HG03097 (cell line): ENCODE results near the gene TCF12.
"Not testable (repeated sequence)": the region's sequence is repeated elsewhere in the genome, so short reads cannot be mapped to it uniquely, and the experiment has no call there.

ENCODE experiments used
- ATAC-seq: cut with Tn5 transposase; IDR thresholded peaks from one replicate; pipeline ENCODE4 v1.9.1; 2021; ENCODE audit not compliant: unreplicated experiment, low FRiP score

TCF12 gene

DNA sequence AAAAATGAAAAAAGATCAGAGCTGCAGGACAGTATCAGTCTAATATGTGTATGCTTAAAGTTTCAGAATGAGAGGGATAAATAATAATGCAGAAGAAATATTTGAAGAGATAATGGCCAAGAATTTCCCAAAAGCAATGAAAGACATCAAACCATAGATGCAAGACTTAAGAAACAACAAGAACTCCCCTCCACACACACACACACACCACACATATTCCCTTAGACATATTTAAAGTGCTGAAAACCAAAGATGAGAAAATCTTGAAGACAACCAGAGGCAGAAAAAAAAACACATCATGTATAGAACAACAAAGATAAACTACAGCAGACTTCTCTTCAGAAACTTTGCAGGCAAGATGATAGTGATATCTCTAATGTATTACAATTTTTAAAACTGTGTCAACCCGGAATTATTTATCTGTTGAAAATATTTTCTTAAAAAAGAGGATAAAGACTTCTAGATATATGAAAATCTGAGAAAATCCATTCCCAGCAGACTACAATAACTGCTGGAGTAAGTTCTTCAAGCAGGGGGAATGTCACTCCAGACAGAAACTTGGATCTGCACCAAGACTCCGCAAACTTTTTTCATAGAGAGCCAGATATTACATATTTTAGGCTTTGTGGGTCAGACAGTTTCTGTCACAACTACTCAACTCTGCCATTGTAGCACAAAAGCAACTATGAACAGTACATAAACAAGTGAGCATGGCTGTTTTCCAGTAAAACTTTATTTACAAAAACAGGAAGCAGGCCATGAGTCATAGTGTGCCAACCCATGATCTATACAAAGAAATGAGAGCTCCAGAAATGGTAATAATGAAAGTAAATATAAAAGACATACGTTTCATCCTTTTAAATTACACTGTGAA is 234.5 kb downstream of the TCF12 start:
- no peak for ATAC-seq

GRCh38 chr15:57156210-57156884 is 237.9 kb downstream of the TCF12 start:
- no peak for ATAC-seq

- ATAC-seq, result no peak
Observed at GRCh38 chr15:57158589-57158988, 240.1 kb downstream of the TCF12 start.

DNA sequence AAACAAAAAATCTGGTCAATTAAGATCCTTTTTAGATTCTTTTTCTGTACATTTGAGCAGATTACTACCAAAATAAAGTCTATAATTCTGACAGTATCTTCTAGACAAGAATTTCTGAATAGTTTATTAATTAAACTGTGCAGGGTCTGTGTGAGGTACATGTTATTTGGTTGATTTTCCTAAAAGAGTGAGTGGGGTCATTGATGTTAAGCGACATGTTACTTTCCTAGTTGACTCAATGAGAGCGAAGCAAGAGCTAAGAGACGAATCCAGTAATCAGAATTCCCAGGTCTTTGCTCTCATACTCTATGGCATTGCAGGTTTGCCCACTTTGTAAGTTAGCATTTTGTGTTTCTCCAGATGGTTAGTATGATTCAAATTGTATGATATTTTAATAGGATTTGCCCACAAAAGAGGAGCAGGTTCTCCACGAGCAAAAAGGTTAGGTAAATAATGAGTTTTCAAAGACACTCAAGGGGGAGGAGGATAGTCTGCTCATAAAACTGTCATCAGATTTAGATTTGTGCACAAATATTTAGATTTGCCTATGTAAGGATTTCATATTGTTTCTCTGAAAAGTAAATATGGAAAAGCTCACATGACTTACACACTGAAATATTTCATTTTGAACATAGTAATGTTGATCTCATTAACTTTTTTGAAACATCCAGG is 240.7 kb downstream of the TCF12 start:
- ATAC-seq, result no peak

DNA sequence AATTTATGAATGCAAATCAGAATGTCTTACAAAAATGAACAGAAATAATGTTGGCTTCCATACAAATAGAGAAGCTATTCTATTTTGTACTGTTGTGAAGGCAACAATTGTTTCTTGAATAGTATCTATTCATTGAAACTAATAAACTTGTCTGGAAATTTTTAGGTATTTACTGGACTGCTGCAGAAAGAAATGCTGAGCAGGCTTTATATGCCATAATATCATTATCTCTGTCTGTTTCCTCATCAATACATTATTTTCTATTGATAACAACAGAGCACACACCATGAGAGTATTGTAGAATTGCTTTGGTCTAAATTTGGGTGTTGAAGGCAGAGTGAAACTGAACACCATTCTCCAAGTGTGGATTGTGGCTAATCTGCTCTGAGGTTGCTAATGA is 241.3 kb downstream of the TCF12 start:
- no peak for ATAC-seq

- no peak for ATAC-seq
Observed at GRCh38 chr15:57160823-57161560, 242.5 kb downstream of the TCF12 start.

DNA sequence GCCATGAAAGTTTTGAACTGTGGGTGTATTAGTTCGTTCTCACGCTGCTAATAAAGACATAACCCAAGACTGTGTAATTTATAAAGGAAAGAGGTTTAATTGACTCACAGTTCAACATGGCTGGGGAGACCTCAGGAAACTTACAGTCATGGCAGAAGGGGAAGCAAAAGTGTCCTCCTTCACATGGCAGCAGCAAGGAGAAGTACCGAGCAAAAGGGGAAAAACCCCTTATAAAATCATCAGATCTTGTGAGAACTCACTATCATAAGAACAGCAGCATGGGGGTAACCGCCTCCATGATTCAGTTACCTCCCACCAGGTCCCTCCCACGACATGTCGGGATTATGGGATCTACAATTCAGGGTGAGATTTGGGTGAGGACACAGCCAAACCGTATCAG is 245.8 kb downstream of the TCF12 start:
- not testable (repeated sequence) for ATAC-seq

- ATAC-seq, result no peak
Observed at GRCh38 chr15:57165992-57166391, 247.5 kb downstream of the TCF12 start.

DNA sequence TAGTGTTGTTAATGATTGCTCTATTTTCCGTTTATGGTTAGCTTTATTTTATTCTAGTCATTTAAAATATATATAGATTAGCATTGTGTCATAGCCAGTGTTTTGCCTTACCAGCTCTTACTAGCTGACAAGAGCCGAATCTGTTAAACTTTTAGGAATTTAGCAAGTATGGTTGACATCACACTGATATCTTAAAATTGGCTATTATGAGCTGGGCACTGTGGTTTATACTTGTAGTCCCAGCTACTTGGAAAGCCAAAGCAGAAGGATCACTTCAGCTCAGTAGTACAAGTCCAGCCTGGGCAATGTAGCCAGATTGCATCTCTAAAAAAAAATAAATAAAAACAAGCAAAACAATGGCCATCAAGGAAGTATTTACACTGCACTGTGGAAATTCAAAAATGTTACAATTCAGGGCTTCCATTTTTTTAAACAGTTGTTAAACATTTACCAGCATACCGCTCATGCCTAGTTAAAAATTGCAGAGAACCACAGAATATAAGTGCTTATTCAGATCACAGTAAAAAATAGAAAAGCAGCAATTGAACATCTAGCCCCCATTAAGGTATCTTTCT is 249.5 kb downstream of the TCF12 start:
- ATAC-seq, result no peak

- ATAC-seq, result no peak
Observed at GRCh38 chr15:57169643-57170042, 251.2 kb downstream of the TCF12 start.

DNA sequence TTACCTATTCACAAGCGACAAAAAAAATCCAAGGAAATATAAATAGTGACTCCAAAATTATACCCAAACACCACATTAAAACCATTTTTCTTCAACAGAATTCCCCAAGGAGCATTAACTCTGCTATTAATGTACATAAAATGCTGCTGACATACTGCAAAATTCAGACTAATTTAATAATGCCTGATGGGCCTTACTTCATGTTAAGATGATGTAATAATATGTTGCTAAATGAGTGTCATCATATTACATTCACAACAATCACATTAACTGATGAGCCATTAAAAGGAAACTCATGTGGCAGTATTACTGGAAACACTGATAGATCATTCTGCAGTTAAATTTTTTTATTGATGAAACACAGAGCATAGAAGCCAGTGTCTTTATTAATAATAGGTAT is 253.0 kb downstream of the TCF12 start:
- no peak for ATAC-seq

DNA sequence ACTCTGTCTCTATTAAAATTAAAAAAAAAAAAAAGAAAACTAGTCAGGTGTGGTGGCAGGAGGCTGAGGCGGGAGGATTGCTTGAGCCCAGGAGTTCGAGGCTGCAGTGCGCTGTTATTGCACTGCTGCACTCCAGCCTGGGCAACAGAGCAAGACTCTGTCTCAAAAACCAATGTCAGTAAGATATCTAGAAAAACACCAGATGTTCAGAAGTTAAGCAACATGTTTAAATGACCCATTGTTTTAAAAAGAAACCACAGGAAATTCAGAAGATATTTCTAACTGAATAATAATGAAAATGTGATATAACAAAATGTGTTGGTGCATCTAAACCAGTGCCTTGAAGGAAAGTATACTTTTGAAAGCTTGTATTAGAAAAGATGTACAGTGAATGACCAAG is 254.5 kb downstream of the TCF12 start:
- ATAC-seq, result no peak

DNA sequence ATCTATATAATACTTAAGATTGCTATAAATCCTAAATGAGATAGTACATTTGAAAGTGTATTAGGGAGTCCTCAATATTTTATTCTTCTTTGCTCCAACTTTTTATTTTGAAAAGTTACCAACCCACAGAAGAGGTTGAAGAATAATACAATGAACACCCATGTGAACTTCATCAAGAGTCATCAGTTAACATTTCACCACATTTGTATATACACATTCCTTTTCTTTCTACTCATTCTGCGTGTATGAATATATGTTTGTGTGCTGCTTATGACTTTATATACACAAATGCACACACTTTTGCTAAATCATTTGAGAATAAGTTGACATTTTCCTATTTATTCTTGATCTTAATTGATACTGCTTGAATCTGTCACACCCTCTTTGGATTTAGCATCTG is 264.6 kb downstream of the TCF12 start:
- no peak for ATAC-seq

GRCh38 chr15:57183614-57184344 is 265.3 kb downstream of the TCF12 start:
- no peak for ATAC-seq

DNA sequence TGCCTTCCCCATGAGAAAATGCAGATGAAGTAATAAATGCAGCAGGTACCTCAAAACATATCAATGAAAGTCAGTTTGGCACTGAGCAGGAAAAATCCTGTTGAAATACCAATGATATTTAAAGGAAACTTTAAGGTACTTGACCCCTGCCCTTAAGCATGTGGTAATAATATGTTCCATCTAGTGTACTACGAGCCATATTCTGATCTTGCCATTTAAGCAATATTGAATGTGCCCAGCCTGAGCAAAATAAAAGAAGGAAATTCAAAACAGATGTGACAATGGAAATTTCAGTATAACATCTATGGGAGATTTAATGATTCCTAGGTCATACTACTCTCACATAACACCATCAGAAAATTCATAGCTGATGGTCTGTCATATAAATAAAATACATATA is 266.1 kb downstream of the TCF12 start:
- no peak for ATAC-seq

- ATAC-seq, result no peak
Observed at GRCh38 chr15:57185507-57186074, 267.1 kb downstream of the TCF12 start.

DNA sequence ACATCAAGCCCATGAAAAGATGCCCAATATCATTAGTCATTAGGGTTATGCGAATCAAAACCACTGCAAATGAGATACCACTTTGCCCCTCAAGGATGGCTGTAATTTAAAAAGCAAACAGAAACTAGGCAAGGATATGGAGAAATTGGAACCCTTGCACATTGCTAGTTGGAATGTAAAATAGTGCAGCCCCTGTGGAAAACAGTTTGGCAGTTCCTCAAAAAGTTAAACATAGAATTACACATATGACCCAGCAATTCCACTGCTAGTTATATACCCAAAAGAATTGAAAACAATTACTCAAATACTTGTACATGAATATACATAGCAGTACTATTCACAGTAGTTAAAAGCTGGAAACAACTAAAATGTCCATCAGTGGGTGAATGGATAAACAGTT is 271.0 kb downstream of the TCF12 start:
- ATAC-seq, result no peak

- ATAC-seq, result peak; percentile 58
Observed at GRCh38 chr15:57190208-57190607, 271.8 kb downstream of the TCF12 start.

- ATAC-seq, result no peak
Observed at GRCh38 chr15:57193161-57193560, 274.7 kb downstream of the TCF12 start.
